ENCODE measurements around the gene MUTYH. TPM values are rescaled to one million over a fixed set of nuclear protein-coding genes. Genes with fewer than 3 reads are reported as not detected.
A peak's percentile ranks its signal among the peaks of the same experiment; 100 is the strongest.

The MUTYH gene
- total RNA-seq, 5 donors from 2014 or later (not counting 1 experiment from before 2014, with no cell fraction given), result 60.2 to 71.0 (median 68.4) TPM

GRCh38 chr1:45348020-45348419 lies 7.8 kb upstream of the MUTYH start:
- Mint-ChIP-seq H3K27me3 (no peaks in the 10 kb centered on the region), H3K4me3 (no peak overlapping the region), H3K27ac (no peak overlapping the region), H3K4me1 (peaks cover 0 to 1% (median 0%) of the 10 kb centered on the region in 3 donors), H3K9me3 (no peaks in the 10 kb centered on the region), H3K36me3 (peaks cover 19% of the 10 kb centered on the region)
- H3K36me3 ChIP-seq (ENCODE audit: control insufficient read depth in 2 of 2, extremely low read depth in 1 of 2, insufficient read depth in 1 of 2, low read length in 1 of 2), result peaks cover 0 to 37% of the 10 kb centered on the region in 2 donors
- H3K27me3 ChIP-seq (replicated peaks in 1 of 2; ENCODE audit: control insufficient read depth in 2 of 2, extremely low read depth in 1 of 2, insufficient read depth in 2 of 2, low read length in 1 of 2), result no peaks in the 10 kb centered on the region
- peaks cover 0 to 1% of the 10 kb centered on the region in 2 experiments for H3K4me1 ChIP-seq (ENCODE audit: control insufficient read depth in 1 of 2, extremely low read depth in 1 of 2, insufficient read depth in 2 of 2, low read length in 2 of 2)
- no peak overlapping the region for H3K4me3 ChIP-seq (ENCODE audit: control insufficient read depth in 1 of 2, extremely low read depth in 1 of 2, low read length in 1 of 2)
- no CpG with 5 or more reads among the region's 2 CpGs for WGBS (ENCODE audit: insufficient coverage)
- H3K9me3 ChIP-seq, result no peaks in the 10 kb centered on the region
- ChIA-PET POLR2A (interaction anchor here (0.5 to 0.6 kb wide), 3 partner anchors 45 to 297 kb away, joined by 3 to 5 read pairs (median 3); no protein-coding TSS in a partner anchor), CTCF (interaction anchor here (0.6 to 1.2 kb wide), 3 partner anchors 98 to 908 kb away, joined by 3 to 8 read pairs (median 4); no protein-coding TSS in a partner anchor)
- no peak overlapping the region for H3K27ac ChIP-seq (ENCODE audit: low read length)
- ATAC-seq (replicated peaks in 1 of 4) (no peak), DNase-seq (no peak)

DNA sequence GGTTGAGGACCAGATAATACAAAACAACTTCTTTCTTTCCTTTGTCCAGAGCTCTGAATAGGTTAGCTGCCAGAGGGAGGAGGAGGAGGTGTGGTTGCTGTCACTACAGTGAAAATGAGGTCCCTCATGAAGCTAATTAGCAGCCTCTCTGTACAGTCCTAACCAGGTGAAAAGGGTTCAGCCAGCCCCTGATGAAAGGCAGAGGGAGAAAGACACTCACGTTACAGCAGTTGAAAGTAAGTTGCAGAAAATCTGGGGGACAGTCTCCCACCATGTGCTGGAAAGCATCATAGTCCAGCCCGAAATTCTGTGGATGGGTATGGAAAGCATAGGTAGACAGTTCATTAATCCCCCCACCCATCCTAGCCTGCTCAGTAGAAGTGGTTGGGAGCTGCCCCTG lies 6.2 kb upstream of the MUTYH start:
- peaks cover 33% of the 10 kb centered on the region for H3K36me3 Mint-ChIP-seq
- H3K27ac Mint-ChIP-seq, result peak overlapping the region in 1 of 2 donors; percentile 16
- DNase-seq (no peak), ATAC-seq (replicated peaks in 1 of 4) (peak in 1 of 4 experiments; percentile 19)
- Histone ChIP-seq H3K4me1 (ENCODE audit: control insufficient read depth in 1 of 2, extremely low read depth in 1 of 2, insufficient read depth in 2 of 2, low read length in 2 of 2) (peaks cover 0 to 17% of the 10 kb centered on the region in 2 experiments), H3K27ac (ENCODE audit: low read length) (no peak overlapping the region), H3K27me3 (replicated peaks in 1 of 2; ENCODE audit: control insufficient read depth in 2 of 2, extremely low read depth in 1 of 2, insufficient read depth in 2 of 2, low read length in 1 of 2) (no peaks in the 10 kb centered on the region), H3K36me3 (ENCODE audit: control insufficient read depth in 2 of 2, extremely low read depth in 1 of 2, insufficient read depth in 1 of 2, low read length in 1 of 2) (peaks cover 0 to 48% of the 10 kb centered on the region in 2 donors), H3K9me3 (no peaks in the 10 kb centered on the region), H3K4me3 (ENCODE audit: control insufficient read depth in 1 of 2, extremely low read depth in 1 of 2, low read length in 1 of 2) (no peak overlapping the region)
- H3K27me3 Mint-ChIP-seq, result no peaks in the 10 kb centered on the region
- WGBS (ENCODE audit: insufficient coverage), result no CpG with 5 or more reads among the region's 2 CpGs
- ChIA-PET CTCF (no interaction called here), POLR2A (interaction anchor here in 1 of 2 donors (0.6 kb wide), 1 partner anchor 348 kb away, joined by 3 read pairs; no protein-coding TSS in a partner anchor)
- no peaks in the 10 kb centered on the region for H3K9me3 Mint-ChIP-seq
- H3K4me3 Mint-ChIP-seq, result no peak overlapping the region
- peaks cover 13 to 17% (median 15%) of the 10 kb centered on the region in 3 donors for H3K4me1 Mint-ChIP-seq

- peaks cover 7 to 28% of the 10 kb centered on the region in 2 experiments for H3K4me1 ChIP-seq (ENCODE audit: control insufficient read depth in 1 of 2, extremely low read depth in 1 of 2, insufficient read depth in 2 of 2, low read length in 2 of 2)
- no peak overlapping the region for H3K4me3 Mint-ChIP-seq
- H3K27ac ChIP-seq (ENCODE audit: low read length), result no peak overlapping the region
- ATAC-seq (replicated peaks in 1 of 4) (no peak), DNase-seq (no peak)
- H3K4me3 ChIP-seq (ENCODE audit: control insufficient read depth in 1 of 2, extremely low read depth in 1 of 2, low read length in 1 of 2), result no peak overlapping the region
- WGBS (ENCODE audit: insufficient coverage), result 97% methylated on average over 13 of the region's 13 CpGs
- peaks cover 27 to 30% (median 27%) of the 10 kb centered on the region in 3 donors for H3K4me1 Mint-ChIP-seq
- peaks cover 0 to 50% of the 10 kb centered on the region in 2 donors for H3K36me3 ChIP-seq (ENCODE audit: control insufficient read depth in 2 of 2, extremely low read depth in 1 of 2, insufficient read depth in 1 of 2, low read length in 1 of 2)
- H3K36me3 Mint-ChIP-seq, result peaks cover 36% of the 10 kb centered on the region
- H3K27me3 Mint-ChIP-seq, result no peaks in the 10 kb centered on the region
- ChIA-PET CTCF (no interaction called here), POLR2A (interaction anchor here in 1 of 2 donors (0.7 kb wide), 1 partner anchor 14 kb away, joined by 3 read pairs; no protein-coding TSS in a partner anchor)
- H3K27me3 ChIP-seq (replicated peaks in 1 of 2; ENCODE audit: control insufficient read depth in 2 of 2, extremely low read depth in 1 of 2, insufficient read depth in 2 of 2, low read length in 1 of 2), result no peaks in the 10 kb centered on the region
- no peaks in the 10 kb centered on the region for H3K9me3 ChIP-seq
- no peaks in the 10 kb centered on the region for H3K9me3 Mint-ChIP-seq
- no peak overlapping the region for H3K27ac Mint-ChIP-seq
These were observed 4.8 kb upstream of the MUTYH start for GRCh38 chr1:45345014-45345413.

GRCh38 chr1:45344499-45344898 lies 4.3 kb upstream of the MUTYH start:
- CTCF ChIA-PET, result no interaction called here
- Mint-ChIP-seq H3K36me3 (peaks cover 36% of the 10 kb centered on the region), H3K27me3 (no peaks in the 10 kb centered on the region)

DNA sequence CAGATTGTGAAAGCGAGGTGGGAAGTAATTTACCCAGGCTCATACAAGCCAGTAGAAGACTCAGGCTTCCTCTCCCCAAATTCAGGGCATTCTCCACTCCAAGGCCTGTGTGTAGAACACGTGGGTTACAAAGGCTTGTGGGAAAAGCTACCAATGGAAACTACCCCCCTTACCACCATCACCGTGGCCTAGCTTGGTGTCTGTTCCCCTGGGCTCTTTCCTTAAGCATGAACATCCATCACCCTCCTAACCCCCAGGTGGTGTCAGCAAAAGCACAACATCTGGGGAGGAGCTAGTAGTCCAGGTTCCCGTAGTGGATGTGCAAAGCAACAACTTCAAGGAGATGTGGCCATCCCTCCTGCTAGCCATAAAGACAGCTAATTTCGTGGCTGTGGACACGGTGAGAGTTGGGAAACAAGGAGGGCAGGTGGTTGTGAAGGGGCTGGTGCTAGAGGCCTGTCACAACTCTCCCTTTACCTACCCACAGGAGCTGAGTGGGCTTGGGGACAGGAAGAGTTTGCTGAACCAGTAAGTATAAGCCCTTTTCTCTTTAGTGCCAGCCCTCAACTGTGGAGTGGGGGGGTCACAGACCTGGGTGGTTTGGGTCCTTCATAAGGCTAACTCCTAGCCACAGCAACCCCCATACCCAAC lies 701 bp upstream of the MUTYH start:
- H3K27ac Mint-ChIP-seq, result peak overlapping the region; percentile 99 to 100
- Histone ChIP-seq H3K9me3 (no peaks in the 10 kb centered on the region), H3K27ac (ENCODE audit: low read length) (peak overlapping the region; percentile 95), H3K4me3 (ENCODE audit: control insufficient read depth in 1 of 2, extremely low read depth in 1 of 2, low read length in 1 of 2) (peak overlapping the region; percentile 68 to 82), H3K27me3 (replicated peaks in 1 of 2; ENCODE audit: control insufficient read depth in 2 of 2, extremely low read depth in 1 of 2, insufficient read depth in 2 of 2, low read length in 1 of 2) (no peaks in the 10 kb centered on the region), H3K36me3 (ENCODE audit: control insufficient read depth in 2 of 2, extremely low read depth in 1 of 2, insufficient read depth in 1 of 2, low read length in 1 of 2) (peaks cover 0 to 41% of the 10 kb centered on the region in 2 donors), H3K4me1 (ENCODE audit: control insufficient read depth in 1 of 2, extremely low read depth in 1 of 2, insufficient read depth in 2 of 2, low read length in 2 of 2) (peaks cover 7 to 39% of the 10 kb centered on the region in 2 experiments)
- peaks cover 39% of the 10 kb centered on the region for H3K36me3 Mint-ChIP-seq
- ATAC-seq (replicated peaks in 1 of 4) (no peak), DNase-seq (peak in 3 of 35 experiments; percentile 12 to 36 (median 16))
- CTCF ChIA-PET, result interaction anchor here (0.6 to 3.2 kb wide), 13 partner anchors 37 to 565 kb away, joined by 3 to 39 read pairs (median 5); partner anchors contain the start of genes CCDC163 (in 1 of the 2), EIF2B3 (in 1 of the 2), GPBP1L1 (in 1 of the 2) and HECTD3 (in 1 of the 2)
- peaks cover 55 to 63% (median 55%) of the 10 kb centered on the region in 3 donors for H3K4me1 Mint-ChIP-seq
- POLR2A ChIA-PET, result interaction anchor here (0.6 to 2.1 kb wide), 14 partner anchors 9 to 541 kb away, joined by 3 to 23 read pairs (median 4); partner anchors contain the start of genes AKR1A1 (in 1 of the 2), CCDC163 (in 1 of the 2), HECTD3 (in 1 of the 2) and MMACHC (in 1 of the 2)
- H3K4me3 Mint-ChIP-seq, result peak overlapping the region; percentile 98 to 100 (median 100)
- 0% methylated on average over 2 of the region's 6 CpGs for WGBS (ENCODE audit: insufficient coverage)
- H3K27me3 Mint-ChIP-seq, result no peaks in the 10 kb centered on the region
- H3K9me3 Mint-ChIP-seq, result no peaks in the 10 kb centered on the region

More at GRCh38 chr1:45344499-45344898, 4.3 kb upstream of the MUTYH start:
- H3K4me1 Mint-ChIP-seq, result peaks cover 30 to 33% (median 31%) of the 10 kb centered on the region in 3 donors
- DNase-seq (no peak), ATAC-seq (replicated peaks in 1 of 4) (no peak)
- H3K9me3 Mint-ChIP-seq, result no peaks in the 10 kb centered on the region
- H3K27me3 ChIP-seq (replicated peaks in 1 of 2; ENCODE audit: control insufficient read depth in 2 of 2, extremely low read depth in 1 of 2, insufficient read depth in 2 of 2, low read length in 1 of 2), result no peaks in the 10 kb centered on the region
- WGBS (ENCODE audit: insufficient coverage), result 93% methylated on average over 1 of the region's 2 CpGs
- POLR2A ChIA-PET, result interaction anchor here in 1 of 2 donors (0.6 kb wide), 1 partner anchor 23 kb away, joined by 3 read pairs; no protein-coding TSS in a partner anchor
- no peak overlapping the region for H3K4me3 Mint-ChIP-seq
- H3K36me3 ChIP-seq (ENCODE audit: control insufficient read depth in 2 of 2, extremely low read depth in 1 of 2, insufficient read depth in 1 of 2, low read length in 1 of 2), result peaks cover 0 to 50% of the 10 kb centered on the region in 2 donors
- no peak overlapping the region for H3K27ac Mint-ChIP-seq
- H3K4me3 ChIP-seq (ENCODE audit: control insufficient read depth in 1 of 2, extremely low read depth in 1 of 2, low read length in 1 of 2), result no peak overlapping the region
- no peak overlapping the region for H3K27ac ChIP-seq (ENCODE audit: low read length)
- peaks cover 7 to 28% of the 10 kb centered on the region in 2 experiments for H3K4me1 ChIP-seq (ENCODE audit: control insufficient read depth in 1 of 2, extremely low read depth in 1 of 2, insufficient read depth in 2 of 2, low read length in 2 of 2)
- H3K9me3 ChIP-seq, result no peaks in the 10 kb centered on the region

DNA sequence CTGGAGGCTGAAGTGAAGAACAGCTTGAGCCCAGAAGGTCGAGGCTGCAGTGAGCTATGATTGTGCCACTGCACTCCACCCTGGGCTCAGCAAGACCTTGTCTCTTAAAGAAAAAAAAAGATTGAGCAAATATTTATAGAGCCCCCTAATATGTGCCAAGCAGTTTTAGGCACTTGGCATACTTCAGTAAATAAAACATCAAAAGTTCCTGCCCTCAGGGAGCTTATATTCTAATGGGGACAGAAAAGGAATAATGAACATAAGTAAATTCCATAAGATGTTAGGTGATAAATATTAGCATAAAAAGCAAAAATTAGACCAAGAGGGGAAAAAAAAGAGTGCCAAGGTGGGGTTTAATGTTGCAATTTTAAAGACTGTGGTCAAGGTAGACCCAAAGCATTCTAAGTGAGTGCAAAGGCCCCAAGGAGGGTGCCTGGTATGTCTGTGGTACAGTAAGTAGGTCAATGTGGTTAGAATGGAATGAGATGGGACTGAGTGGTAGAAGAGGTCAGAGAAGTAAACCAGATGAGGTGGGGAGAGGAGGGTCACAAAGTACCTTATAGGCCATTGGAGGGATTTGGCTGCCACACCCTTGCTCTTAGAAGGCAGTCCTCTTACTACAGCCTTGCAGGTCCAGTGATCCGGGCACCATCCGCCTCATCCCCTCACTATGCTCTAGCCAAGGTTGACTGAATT lies 2.5 kb downstream of the MUTYH start:
- Histone ChIP-seq H3K27me3 (replicated peaks in 1 of 2; ENCODE audit: control insufficient read depth in 2 of 2, extremely low read depth in 1 of 2, insufficient read depth in 2 of 2, low read length in 1 of 2) (no peaks in the 10 kb centered on the region), H3K36me3 (ENCODE audit: control insufficient read depth in 2 of 2, extremely low read depth in 1 of 2, insufficient read depth in 1 of 2, low read length in 1 of 2) (peaks cover 10 to 26% of the 10 kb centered on the region in 2 donors), H3K9me3 (no peaks in the 10 kb centered on the region), H3K27ac (ENCODE audit: low read length) (no peak overlapping the region), H3K4me1 (ENCODE audit: control insufficient read depth in 1 of 2, extremely low read depth in 1 of 2, insufficient read depth in 2 of 2, low read length in 2 of 2) (peaks cover 7 to 43% of the 10 kb centered on the region in 2 experiments), H3K4me3 (ENCODE audit: control insufficient read depth in 1 of 2, extremely low read depth in 1 of 2, low read length in 1 of 2) (no peak overlapping the region)
- Mint-ChIP-seq H3K9me3 (no peaks in the 10 kb centered on the region), H3K4me3 (peak overlapping the region in 2 of 3 donors; percentile 2 to 100), H3K4me1 (peaks cover 70 to 75% (median 72%) of the 10 kb centered on the region in 3 donors), H3K27me3 (no peaks in the 10 kb centered on the region), H3K27ac (peak overlapping the region in 1 of 2 donors; percentile 57), H3K36me3 (peaks cover 38% of the 10 kb centered on the region)
- DNase-seq (no peak), ATAC-seq (replicated peaks in 1 of 4) (no peak)
- CTCF ChIA-PET, result interaction anchor here in 1 of 2 donors (0.7 kb wide), 1 partner anchor 130 kb away, joined by 3 read pairs; no protein-coding TSS in a partner anchor
- WGBS (ENCODE audit: insufficient coverage), result 100% methylated on average over 3 of the region's 3 CpGs
- POLR2A ChIA-PET, result interaction anchor here (0.5 to 0.9 kb wide), 3 partner anchors 14 to 130 kb away, joined by 4 to 11 read pairs (median 4); no protein-coding TSS in a partner anchor
